HG03108 (cell line): ENCODE data around the gene GLP2R.

Experiments used
- ATAC-seq: cut with Tn5 transposase; IDR thresholded peaks from one replicate; pipeline ENCODE4 v1.9.1; 2021; ENCODE audit warnings: moderate library complexity; ENCODE audit not compliant: unreplicated experiment

Gene GLP2R

GRCh38 chr17:9850151-9850550, 24.4 kb downstream of the GLP2R start:
- ATAC-seq, result no peak

GRCh38 chr17:9854255-9854654, 28.5 kb downstream of the GLP2R start:
- no peak for ATAC-seq

- no peak for ATAC-seq
These were observed 29.3 kb downstream of the GLP2R start for GRCh38 chr17:9855036-9855435.

GRCh38 chr17:9859781-9860180, 34.1 kb downstream of the GLP2R start:
- ATAC-seq, result no peak

- no peak for ATAC-seq
These were observed 35.1 kb downstream of the GLP2R start for GRCh38 chr17:9860851-9861250.

- no peak for ATAC-seq
These were observed 36.5 kb downstream of the GLP2R start for GRCh38 chr17:9862220-9862619.

GRCh38 chr17:9862949-9863348, 37.2 kb downstream of the GLP2R start:
- no peak for ATAC-seq

- ATAC-seq, result no peak
These were observed 39.9 kb downstream of the GLP2R start for GRCh38 chr17:9865586-9865985.

GRCh38 chr17:9868552-9868951, 42.8 kb downstream of the GLP2R start:
- no peak for ATAC-seq

GRCh38 chr17:9872852-9873251, 47.1 kb downstream of the GLP2R start:
- no peak for ATAC-seq

GRCh38 chr17:9874722-9875121, 49.0 kb downstream of the GLP2R start:
- no peak for ATAC-seq

- no peak for ATAC-seq
These were observed 49.7 kb downstream of the GLP2R start for GRCh38 chr17:9875441-9875840.

- no peak for ATAC-seq
These were observed 52.6 kb downstream of the GLP2R start for GRCh38 chr17:9878356-9878755.

- ATAC-seq, result no peak
These were observed 53.2 kb downstream of the GLP2R start for GRCh38 chr17:9878786-9879525.

- no peak for ATAC-seq
These were observed 54.9 kb downstream of the GLP2R start for GRCh38 chr17:9880582-9880999.

- no peak for ATAC-seq
These were observed 57.7 kb downstream of the GLP2R start for GRCh38 chr17:9883451-9883850.

- no peak for ATAC-seq
These were observed 60.6 kb downstream of the GLP2R start for GRCh38 chr17:9886141-9886930.

GRCh38 chr17:9887508-9887907, 61.8 kb downstream of the GLP2R start:
- no peak for ATAC-seq

GRCh38 chr17:9890124-9890523, 64.4 kb downstream of the GLP2R start:
- peak; percentile 52 for ATAC-seq

GRCh38 chr17:9893411-9894012, 67.8 kb downstream of the GLP2R start:
- no peak for ATAC-seq

GRCh38 chr17:9894231-9894630, 68.5 kb downstream of the GLP2R start:
- ATAC-seq, result no peak

- no peak for ATAC-seq
These were observed 70.2 kb downstream of the GLP2R start for GRCh38 chr17:9895923-9896322.
